Posterior cingulate gyrus (tissue), 11 donors: ENCODE data around the gene ENPP4.
"Not testable (repeated sequence)": the region's sequence is repeated elsewhere in the genome, so short reads cannot be mapped to it uniquely, and the experiment has no call there.

Experiments used
- DNase-seq, 10 donors: peaks; one replicate each; pipeline versions ENCODE4 v3.0.0 to v3.0.0-alpha.2; 2020 to 2021; ENCODE audit warnings: mixed read lengths in 3 of 10
- intact Hi-C: fragments of 100-400 bp; cut with DNase I; formaldehyde crosslinking; loops from one replicate; pipeline ENCODE4 v1.15.1; 2023

Gene ENPP4

GRCh38 chr6:46129629-46130511 lies at the start of gene ENPP4:
Gene ENPP4 (plus strand): TSS chr6:46129989. CDS start chr6:46139584, 9,595 bp downstream.
- peak; percentile 81 to 99 (median 89) for DNase-seq
- intact Hi-C loops = loop anchor here (5.0 kb wide), 1 partner anchor 42 kb away; the partner anchor contains the start of gene ENPP5

- DNase-seq = no peak
- intact Hi-C loops = no loop called here
Measured at GRCh38 chr6:46080111-46080510, 49.7 kb upstream of the ENPP4 start.

- not testable (repeated sequence) for DNase-seq
- intact Hi-C loops = loop anchor here (5.0 kb wide), 1 partner anchor 122 kb away; no protein-coding TSS in a partner anchor
Measured at GRCh38 chr6:46085688-46086087, 44.1 kb upstream of the ENPP4 start.

- intact Hi-C loops = loop anchor here (5.0 to 10.0 kb wide), 3 partner anchors 132 to 534 kb away; no protein-coding TSS in a partner anchor
Measured at GRCh38 chr6:46090115-46091079, 39.4 kb upstream of the ENPP4 start.

GRCh38 chr6:46091080-46091478 lies 38.7 kb upstream of the ENPP4 start:
- DNase-seq = no peak
- intact Hi-C loops = loop anchor here (5.0 to 10.0 kb wide), 3 partner anchors 131 to 534 kb away; no protein-coding TSS in a partner anchor

More at GRCh38 chr6:46090115-46091079, 39.4 kb upstream of the ENPP4 start:
- peak; percentile 38 to 93 (median 68) for DNase-seq

GRCh38 chr6:46095251-46095650 lies 34.5 kb upstream of the ENPP4 start:
- intact Hi-C loops = loop anchor here (5.0 to 10.0 kb wide), 2 partner anchors 397 to 530 kb away; partner anchors contain the start of gene RCAN2
- DNase-seq = no peak

GRCh38 chr6:46097366-46097765 lies 32.4 kb upstream of the ENPP4 start:
- DNase-seq = no peak
- intact Hi-C loops = loop anchor here (5.0 to 10.0 kb wide), 2 partner anchors 395 to 527 kb away; partner anchors contain the start of gene RCAN2

- DNase-seq = peak; percentile 34 to 95 (median 74)
- intact Hi-C loops = loop anchor here (5.0 to 10.0 kb wide), 2 partner anchors 394 to 526 kb away; partner anchors contain the start of gene RCAN2
Measured at GRCh38 chr6:46098678-46099077, 31.1 kb upstream of the ENPP4 start.

- intact Hi-C loops = loop anchor here (5.0 to 10.0 kb wide), 2 partner anchors 392 to 525 kb away; partner anchors contain the start of gene RCAN2
- DNase-seq = no peak
Measured at GRCh38 chr6:46099952-46100351, 29.8 kb upstream of the ENPP4 start.

GRCh38 chr6:46102123-46102522 lies 27.7 kb upstream of the ENPP4 start:
- intact Hi-C loops = no loop called here

GRCh38 chr6:46103441-46104115 lies 26.2 kb upstream of the ENPP4 start:
- intact Hi-C loops = no loop called here

More at GRCh38 chr6:46102123-46102522, 27.7 kb upstream of the ENPP4 start:
- DNase-seq = no peak

GRCh38 chr6:46104209-46104608 lies 25.6 kb upstream of the ENPP4 start:
- no peak for DNase-seq
- intact Hi-C loops = no loop called here

More at GRCh38 chr6:46103441-46104115, 26.2 kb upstream of the ENPP4 start:
- DNase-seq = no peak

GRCh38 chr6:46105568-46105967 lies 24.2 kb upstream of the ENPP4 start:
- intact Hi-C loops = no loop called here
- no peak for DNase-seq

GRCh38 chr6:46113370-46113769 lies 16.4 kb upstream of the ENPP4 start:
- DNase-seq = no peak
- intact Hi-C loops = no loop called here

- intact Hi-C loops = no loop called here
- DNase-seq = no peak
Measured at GRCh38 chr6:46115634-46116033, 14.2 kb upstream of the ENPP4 start.

GRCh38 chr6:46116289-46116688 lies 13.5 kb upstream of the ENPP4 start:
- DNase-seq = no peak
- intact Hi-C loops = no loop called here

- no peak for DNase-seq
- intact Hi-C loops = no loop called here
Measured at GRCh38 chr6:46118157-46118556, 11.6 kb upstream of the ENPP4 start.

- DNase-seq = no peak
- intact Hi-C loops = no loop called here
Measured at GRCh38 chr6:46118836-46119235, 11.0 kb upstream of the ENPP4 start.

- intact Hi-C loops, DNase-seq: not testable (repeated sequence)
Measured at GRCh38 chr6:46119679-46120078, 10.1 kb upstream of the ENPP4 start.
